IPS-NIHi11 (cell line): ENCODE data around the gene XRN2.

Experiments
- DNase-seq: peaks from one replicate; pipeline ENCODE4 v3.0.0; 2012; ENCODE audit warnings: mixed read lengths, low spot score

The XRN2 gene

GRCh38 chr20:21294755-21295154 lies 8.4 kb upstream of the XRN2 start:
- no peak for DNase-seq

GRCh38 chr20:21301940-21302663 lies 1.0 kb upstream of the XRN2 start:
- no peak for DNase-seq

GRCh38 chr20:21302664-21303060 lies 469 bp upstream of the XRN2 start:
- no peak for DNase-seq

- DNase-seq = no peak
These were observed 898 bp downstream of the XRN2 start for GRCh38 chr20:21303872-21304586.

GRCh38 chr20:21308340-21308739 lies 5.2 kb downstream of the XRN2 start:
- DNase-seq = no peak

- no peak for DNase-seq
These were observed 6.7 kb downstream of the XRN2 start for GRCh38 chr20:21309678-21310467.

DNA sequence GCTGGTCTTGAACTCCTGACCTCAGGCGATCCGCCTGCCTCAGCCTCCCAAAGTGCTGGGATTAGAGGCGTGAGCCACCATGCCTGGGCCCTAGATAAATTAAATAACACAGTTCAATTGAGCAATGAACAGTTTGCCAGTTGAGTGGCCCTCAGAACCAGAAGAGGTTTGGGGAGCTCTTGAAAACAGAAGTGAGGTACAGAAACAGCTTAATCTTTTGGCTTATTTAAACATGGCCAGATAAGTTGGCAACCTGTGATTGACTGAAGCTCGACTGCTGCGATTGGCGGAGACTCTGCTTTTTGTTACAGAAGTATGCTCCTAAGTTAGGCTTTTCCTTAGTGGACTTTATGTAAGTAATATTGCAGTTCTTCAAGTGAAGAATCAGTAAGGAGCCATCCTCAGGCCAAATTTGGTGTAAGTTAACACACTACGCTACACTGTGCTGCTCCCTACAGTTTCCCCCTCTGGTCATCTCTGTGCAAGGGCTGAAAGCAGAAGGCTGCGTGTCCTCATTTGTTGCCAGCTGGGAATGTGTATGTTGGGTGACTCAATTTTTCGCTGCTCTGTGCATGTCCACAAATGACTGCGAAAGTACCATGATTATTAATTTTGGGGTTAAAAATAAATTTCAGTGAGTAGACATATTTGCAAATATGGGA lies 9.8 kb downstream of the XRN2 start:
- no peak for DNase-seq

DNA sequence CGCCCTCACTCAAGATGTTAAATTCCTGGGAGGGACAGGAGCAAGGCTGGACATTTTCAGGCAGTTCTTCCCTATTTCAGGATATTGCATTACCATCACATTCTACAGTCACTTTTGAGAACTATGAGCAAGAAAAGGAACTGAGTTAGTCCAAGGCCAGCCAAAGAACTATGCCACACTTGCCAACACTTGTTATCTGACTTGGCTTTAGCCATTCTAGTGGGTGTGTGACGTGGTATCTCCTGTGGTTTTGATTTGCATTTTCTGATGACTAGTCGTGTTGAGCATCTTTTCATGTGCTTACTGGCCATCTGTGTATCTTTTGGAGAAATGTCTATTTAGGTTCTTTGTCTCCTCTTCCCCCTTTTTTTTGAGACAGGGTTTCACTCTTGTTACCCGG lies 12.0 kb downstream of the XRN2 start:
- DNase-seq = no peak

DNA sequence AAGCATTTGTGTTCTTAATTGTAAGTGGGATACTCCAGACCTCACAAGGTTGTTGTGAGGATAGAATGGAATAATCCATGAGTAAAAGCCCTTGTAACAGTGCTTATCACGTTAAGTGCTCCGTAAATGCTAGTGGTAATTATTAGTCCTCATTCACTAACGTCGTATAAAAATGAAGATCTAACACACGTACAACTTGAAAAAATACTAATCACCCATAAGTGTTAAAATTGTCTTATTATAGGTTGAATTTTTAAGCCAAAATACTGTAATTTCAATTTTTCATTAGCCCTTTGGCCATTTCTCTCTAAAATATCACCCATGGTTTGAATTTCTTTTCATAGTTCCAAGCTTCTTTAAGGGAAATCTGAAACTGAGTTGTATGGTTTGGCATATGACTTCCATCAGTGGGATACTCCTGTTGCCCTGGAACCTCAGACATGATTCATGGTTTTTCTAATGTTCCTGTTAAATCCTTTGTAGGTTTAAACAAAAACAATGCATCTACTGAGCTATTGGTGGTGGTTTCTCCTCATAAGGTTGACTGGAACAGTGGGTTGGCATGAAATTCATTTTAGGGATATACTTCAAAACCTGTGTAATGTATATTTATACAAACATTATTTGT lies 19.1 kb downstream of the XRN2 start:
- DNase-seq = no peak

GRCh38 chr20:21322921-21323331 lies 19.8 kb downstream of the XRN2 start:
- DNase-seq = no peak

DNA sequence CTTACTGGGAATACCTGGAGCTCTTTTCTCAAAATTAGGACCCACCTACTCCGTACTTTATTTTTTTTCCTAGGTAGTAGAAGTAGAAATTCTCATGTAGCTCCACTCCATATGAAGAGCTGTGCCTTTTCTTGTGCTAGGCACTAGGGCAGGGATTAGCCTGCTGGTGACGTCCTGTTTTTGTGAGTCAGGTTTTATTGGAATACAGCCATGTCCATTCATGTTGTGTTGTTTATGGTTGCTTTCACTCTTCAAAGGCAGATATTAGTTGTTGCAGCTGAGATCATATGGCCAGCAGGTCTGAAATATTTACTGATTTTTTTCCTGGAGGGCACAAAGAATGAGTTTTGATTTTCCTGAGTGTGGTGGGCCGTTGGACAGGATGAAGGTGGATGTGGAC lies 20.5 kb downstream of the XRN2 start:
- DNase-seq = no peak

DNA sequence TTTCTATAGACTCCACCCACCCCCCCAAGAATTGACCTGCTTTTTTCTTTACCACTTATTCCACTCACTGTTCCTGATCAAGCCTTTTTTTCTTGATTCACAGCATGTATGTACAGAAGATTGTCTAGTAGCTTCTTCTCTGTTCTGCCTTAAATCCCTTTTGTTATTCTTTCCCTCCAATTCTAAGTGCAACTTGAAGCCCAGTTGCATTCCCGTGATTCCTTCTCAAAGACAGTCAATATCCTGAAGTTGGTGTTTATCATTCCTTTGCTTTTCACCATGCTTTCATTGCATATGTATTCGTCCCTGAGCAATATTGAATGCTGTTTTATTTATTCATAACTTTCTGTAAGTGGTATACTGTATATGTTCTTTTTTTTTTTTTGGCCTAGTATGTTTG lies 21.0 kb downstream of the XRN2 start:
- DNase-seq = no peak

DNA sequence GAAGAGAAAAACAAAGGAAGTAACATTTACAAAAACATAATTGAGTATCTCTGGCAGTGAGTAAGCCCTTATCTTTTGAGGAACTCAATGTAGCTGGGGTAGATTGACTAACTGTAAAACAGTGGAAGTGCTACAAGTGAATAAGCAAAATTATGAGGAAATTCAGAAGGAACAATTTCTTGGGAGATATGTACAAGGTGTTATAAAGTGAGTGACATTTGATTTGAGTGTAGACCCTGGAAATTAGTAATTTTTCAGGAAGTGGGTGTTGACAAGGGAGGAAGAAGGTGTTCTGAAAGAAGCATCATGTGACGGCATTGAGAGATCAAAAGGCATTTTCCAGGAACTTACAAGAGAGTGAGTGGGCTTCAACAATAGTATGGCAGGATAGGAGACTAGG lies 22.2 kb downstream of the XRN2 start:
- DNase-seq = no peak

GRCh38 chr20:21326700-21327099 lies 23.6 kb downstream of the XRN2 start:
- no peak for DNase-seq

- no peak for DNase-seq
These were observed 33.5 kb downstream of the XRN2 start for GRCh38 chr20:21336455-21337151.

DNA sequence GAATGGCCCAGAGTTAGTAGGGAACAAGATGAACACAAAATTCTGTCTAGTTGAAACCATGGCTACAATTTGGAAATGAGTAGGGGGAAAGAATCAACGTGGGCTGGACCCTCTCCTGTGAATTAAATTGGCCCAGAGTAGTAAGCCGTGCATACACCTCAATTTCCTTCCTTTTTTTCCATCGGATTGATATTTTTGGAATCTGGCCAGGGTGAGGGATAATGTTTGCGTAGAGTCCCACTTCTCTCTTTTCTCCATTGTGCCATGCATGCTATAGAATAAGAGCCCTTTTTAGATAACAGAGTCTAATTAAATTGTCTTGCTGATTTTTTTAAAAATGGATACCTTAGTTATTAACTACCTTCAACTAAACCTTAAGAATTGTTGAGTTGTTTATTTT lies 35.2 kb downstream of the XRN2 start:
- no peak for DNase-seq

DNA sequence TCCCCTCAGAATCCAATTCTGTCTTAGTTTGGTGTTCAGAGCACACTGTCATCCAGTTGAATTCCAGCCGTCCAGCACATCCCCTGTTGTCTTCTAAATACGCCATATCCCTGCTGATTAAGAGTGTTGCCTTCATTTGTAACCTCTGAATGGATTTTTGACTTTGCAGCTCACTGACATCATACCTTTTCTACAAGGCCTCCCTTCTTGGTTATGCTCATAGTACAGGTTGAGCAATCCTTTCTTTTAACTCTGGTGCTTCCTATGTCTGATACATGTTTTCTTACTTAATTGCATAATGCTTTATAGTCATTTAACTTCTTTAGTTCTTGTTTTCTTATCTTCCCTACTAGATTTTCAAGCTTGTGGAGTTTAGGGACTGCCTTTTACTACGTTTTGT lies 36.4 kb downstream of the XRN2 start:
- no peak for DNase-seq

DNA sequence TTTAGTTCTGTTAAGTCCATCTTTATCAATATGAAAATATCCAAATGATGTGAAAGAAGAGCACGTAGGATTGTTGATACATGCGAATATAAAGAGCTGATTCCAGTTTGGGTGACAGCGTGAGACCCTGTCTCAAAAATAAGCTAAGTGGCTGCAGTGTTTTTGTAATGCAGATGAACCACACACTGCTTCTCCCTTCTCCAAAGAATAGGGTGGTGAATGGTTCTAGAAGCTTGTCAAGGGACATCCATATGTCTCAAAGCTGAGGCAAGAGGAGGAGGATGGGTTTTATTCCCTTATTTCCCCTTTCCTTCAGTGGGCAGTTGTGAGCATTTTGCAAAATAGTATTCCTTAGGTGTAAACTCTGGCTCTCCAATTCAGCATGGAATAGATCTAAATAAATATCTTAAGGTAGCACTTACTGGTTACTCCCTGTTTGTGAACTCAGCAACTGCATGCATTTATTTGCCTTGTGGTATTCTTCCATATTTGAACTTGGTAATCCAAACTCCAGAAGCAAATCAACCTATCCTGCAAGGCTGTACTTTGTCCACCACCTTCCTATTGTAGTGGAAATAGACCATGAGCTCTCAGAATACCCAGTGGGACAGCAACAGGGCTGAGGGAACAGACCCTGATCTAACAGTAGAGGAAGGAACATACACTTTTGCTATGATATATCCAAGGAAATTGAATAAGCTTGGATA lies 38.0 kb downstream of the XRN2 start:
- DNase-seq = no peak

DNA sequence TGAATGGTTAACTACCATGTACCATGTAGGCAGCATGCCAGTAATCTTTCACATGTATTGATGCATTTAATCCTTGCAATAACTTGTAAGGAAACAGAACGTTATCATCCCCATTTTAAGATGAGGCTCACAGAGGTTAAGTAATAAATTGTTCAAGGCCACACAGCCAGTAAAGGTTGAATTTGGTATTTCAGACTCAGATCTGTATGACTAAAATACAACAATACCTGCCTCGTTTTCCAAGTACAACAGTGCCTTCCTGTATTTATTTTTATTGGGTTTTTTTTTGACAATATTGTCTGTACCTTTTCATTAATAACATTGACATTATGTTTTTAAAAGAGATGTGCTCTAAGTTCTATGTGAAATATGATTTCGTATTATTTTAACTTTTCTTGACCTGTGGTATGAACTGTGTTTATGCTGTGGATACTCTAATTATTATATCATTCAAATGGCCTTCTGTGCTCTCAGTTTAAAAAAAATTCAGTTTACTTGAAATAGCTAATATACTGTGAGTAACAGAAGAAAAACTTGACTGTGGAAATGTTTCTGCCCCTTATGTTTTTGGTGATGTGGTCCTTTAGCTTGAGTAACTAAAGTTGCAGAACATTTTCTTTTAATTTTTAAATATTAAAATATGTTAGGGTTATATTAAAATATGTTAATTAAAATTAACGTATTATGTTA lies 39.7 kb downstream of the XRN2 start:
- no peak for DNase-seq
